Neural cell (in vitro differentiated cells): ENCODE measurements around the gene NF1.

ENCODE experiments used
- CTCF ChIP-seq: fragments of 450-650 bp; IDR thresholded peaks from 2 replicates; pipeline ENCODE4 v1.5.1; 2014; ENCODE audit warnings: antibody characterized with exemption, mild to moderate bottlenecking, moderate library complexity; ENCODE audit not compliant: poor library complexity, severe bottlenecking
- EP300 ChIP-seq: fragments of 450-650 bp; conservative IDR thresholded peaks from 2 replicates; pipeline ENCODE4 v1.6.1; 2014; ENCODE audit warnings: antibody characterized with exemption, mild to moderate bottlenecking, moderate library complexity; ENCODE audit not compliant: poor library complexity, severe bottlenecking
- POLR2AphosphoS5 ChIP-seq: IDR thresholded peaks from 2 replicates; pipeline ENCODE4 v1.6.1; 2012

GRCh38 chr17:31415640-31416502, 321.1 kb downstream of the NF1 start:
- no peak for TF ChIP-seq EP300
- no peak for TF ChIP-seq CTCF
- TF ChIP-seq POLR2AphosphoS5 = no peak
